Suprapubic skin (tissue), 4 donors: ENCODE results near the gene KCNJ9. TPM values are rescaled to one million over a fixed set of nuclear protein-coding genes. Genes with fewer than 3 reads are reported as not detected.

Experiments used
- DNase-seq, 2 donors: peaks; one replicate each; pipeline ENCODE4 v3.0.0-alpha.2; 2019; ENCODE audit warnings: low spot score in 2 of 2
- H3K27ac ChIP-seq: fragments of 200-600 bp; sonication (generic); one replicate; pipeline ENCODE4 v1.5.1; 2019
- H3K27me3 ChIP-seq: fragments of 200-600 bp; sonication (generic); one replicate; pipeline ENCODE4 v1.5.1; 2019
- H3K36me3 ChIP-seq: fragments of 200-600 bp; sonication (generic); one replicate; pipeline ENCODE4 v1.5.1; 2019
- H3K4me1 ChIP-seq: fragments of 200-600 bp; sonication (generic); one replicate; pipeline ENCODE4 v1.5.1; 2019
- H3K4me3 ChIP-seq: fragments of 200-600 bp; sonication (generic); one replicate; pipeline ENCODE4 v1.5.1; 2019; ENCODE audit warnings: mild to moderate bottlenecking
- H3K9me3 ChIP-seq: fragments of 200-600 bp; sonication (generic); one replicate; pipeline ENCODE4 v1.5.1; 2019
- CTCF ChIP-seq, 2 donors: fragments of 200-600 bp in 1 of 2; fragments of 450-650 bp in 1 of 2; sonication (generic) in 1 of 2; IDR thresholded peaks; one replicate each; pipeline ENCODE4 v1.5.1; 2016 to 2019; ENCODE audit warnings: antibody characterized with exemption in 2 of 2, mild to moderate bottlenecking in 1 of 2, moderate library complexity in 1 of 2
- EP300 ChIP-seq: sonication (generic); formaldehyde crosslinking; IDR thresholded peaks from one replicate; pipeline ENCODE4 v1.6.1; 2017; ENCODE audit warnings: antibody characterized with exemption
- POLR2A ChIP-seq, 2 donors: fragments of 450-650 bp; IDR thresholded peaks; one replicate each; pipeline ENCODE4 v1.6.1; 2017; ENCODE audit warnings: antibody characterized with exemption in 2 of 2, mild to moderate bottlenecking in 2 of 2, moderate library complexity in 2 of 2
- POLR2AphosphoS5 ChIP-seq, 3 donors: sonication (generic); formaldehyde crosslinking; IDR thresholded peaks; one replicate each; pipeline ENCODE4 v1.6.1; 2017; ENCODE audit warnings: antibody characterized with exemption in 3 of 3
- WGBS: methylation state at CpG from one replicate; pipeline ENCODE4 v1.1.5; 2018; 5-methylcytosine and 5-hydroxymethylcytosine counted together
- total RNA-seq, 4 donors: library from RNA; depleted of rRNA; stranded (reverse); fragments of >200 nt; gene quantifications; one replicate each; pipeline ENCODE4 v1.1.0, GENCODE V29; 2016

The KCNJ9 gene
- total RNA-seq, 4 donors from 2014 or later, result 0.13 TPM; not detected in 3

GRCh38 chr1:160134791-160135572, 53.6 kb downstream of the KCNJ9 start:
- Histone ChIP-seq H3K27ac (no peak overlapping the region), H3K36me3 (no peaks in the 10 kb centered on the region), H3K9me3 (no peaks in the 10 kb centered on the region), H3K27me3 (no peaks in the 10 kb centered on the region), H3K4me1 (peaks cover 4% of the 10 kb centered on the region), H3K4me3 (no peak overlapping the region)
- peak in 1 of 2 donors; percentile 43 for DNase-seq
- no peak for TF ChIP-seq CTCF (IDR thresholded peaks at IDR 0.05)
- no peak for TF ChIP-seq EP300
- TF ChIP-seq POLR2AphosphoS5 (IDR thresholded peaks at IDR 0.05), result no peak
- no peak for TF ChIP-seq POLR2A (IDR thresholded peaks at IDR 0.05)
- WGBS, result 86% methylated on average over 20 of the region's 20 CpGs

- no peak overlapping the region for H3K4me3 ChIP-seq
- H3K9me3 ChIP-seq, result no peaks in the 10 kb centered on the region
- DNase-seq, result peak in 1 of 2 donors; percentile 47
- TF ChIP-seq CTCF (IDR thresholded peaks at IDR 0.05) (no peak), POLR2A (IDR thresholded peaks at IDR 0.05) (no peak), EP300 (no peak), POLR2AphosphoS5 (IDR thresholded peaks at IDR 0.05) (no peak)
- peaks cover 2% of the 10 kb centered on the region for H3K4me1 ChIP-seq
- H3K27me3 ChIP-seq, result no peaks in the 10 kb centered on the region
- 88% methylated on average over 17 of the region's 22 CpGs for WGBS
- H3K27ac ChIP-seq, result no peak overlapping the region
- H3K36me3 ChIP-seq, result no peaks in the 10 kb centered on the region
Measured at GRCh38 chr1:160136121-160136925, 55.0 kb downstream of the KCNJ9 start.

- Histone ChIP-seq H3K9me3 (no peaks in the 10 kb centered on the region), H3K27ac (no peak overlapping the region), H3K36me3 (no peaks in the 10 kb centered on the region), H3K27me3 (no peaks in the 10 kb centered on the region), H3K4me1 (no peaks in the 10 kb centered on the region), H3K4me3 (no peak overlapping the region)
- 99% methylated on average over 5 of the region's 5 CpGs for WGBS
- DNase-seq, result no peak
- TF ChIP-seq POLR2AphosphoS5 (IDR thresholded peaks at IDR 0.05) (no peak), POLR2A (IDR thresholded peaks at IDR 0.05) (no peak), EP300 (no peak), CTCF (IDR thresholded peaks at IDR 0.05) (no peak)
Measured at GRCh38 chr1:160136926-160137200, 55.5 kb downstream of the KCNJ9 start.

GRCh38 chr1:160137216-160137862, 56.0 kb downstream of the KCNJ9 start:
- H3K36me3 ChIP-seq, result no peaks in the 10 kb centered on the region
- H3K4me1 ChIP-seq, result no peaks in the 10 kb centered on the region
- no peak for TF ChIP-seq POLR2A (IDR thresholded peaks at IDR 0.05)
- TF ChIP-seq CTCF (IDR thresholded peaks at IDR 0.05), result no peak
- no peak for TF ChIP-seq EP300
- TF ChIP-seq POLR2AphosphoS5 (IDR thresholded peaks at IDR 0.05), result no peak
- no peak overlapping the region for H3K4me3 ChIP-seq
- DNase-seq, result peak in 1 of 2 donors; percentile 20
- no peak overlapping the region for H3K27ac ChIP-seq
- 89% methylated on average over 8 of the region's 8 CpGs for WGBS
- no peaks in the 10 kb centered on the region for H3K9me3 ChIP-seq
- no peaks in the 10 kb centered on the region for H3K27me3 ChIP-seq

GRCh38 chr1:160139840-160140239, 58.5 kb downstream of the KCNJ9 start:
- Histone ChIP-seq H3K27me3 (no peaks in the 10 kb centered on the region), H3K27ac (no peak overlapping the region), H3K36me3 (no peaks in the 10 kb centered on the region), H3K4me3 (no peak overlapping the region), H3K4me1 (no peaks in the 10 kb centered on the region), H3K9me3 (no peaks in the 10 kb centered on the region)
- TF ChIP-seq POLR2A (IDR thresholded peaks at IDR 0.05) (no peak), POLR2AphosphoS5 (IDR thresholded peaks at IDR 0.05) (no peak)
- WGBS, result 95% methylated on average over 8 of the region's 8 CpGs
- peak in 1 of 2 donors; percentile 32 for DNase-seq

Other genes starting within 250 kb of the KCNJ9 start
- gene VSIG8, start 218.9 kb upstream of the KCNJ9 start, total RNA-seq, result 10 to 100 TPM; 18.1 to 62.2 (median 25.7) TPM
- 1 to 10 TPM in 3 of 4 donors, under 1 TPM in 1; 0.78 to 2.1 (median 1.6) TPM for gene CFAP45, start 181.4 kb upstream of the KCNJ9 start, total RNA-seq
- gene TAGLN2, start 156.0 kb upstream of the KCNJ9 start, total RNA-seq, result 100 to 1,000 TPM; 281 to 427 (median 338) TPM
- gene IGSF9, start 135.9 kb upstream of the KCNJ9 start, total RNA-seq, result 10 to 100 TPM; 26.1 to 44.1 (median 28.4) TPM
- not detected for gene SLAMF9, start 127.3 kb upstream of the KCNJ9 start, total RNA-seq
- gene PIGM, start 49.5 kb upstream of the KCNJ9 start, total RNA-seq, result 1 to 10 TPM; 3.3 to 6.5 (median 4.8) TPM
- gene KCNJ10, start 11.4 kb upstream of the KCNJ9 start, total RNA-seq, result not detected
- 10 to 100 TPM; 44.1 to 90.5 (median 50.8) TPM for gene IGSF8, start 17.1 kb downstream of the KCNJ9 start, total RNA-seq
- 1 to 10 TPM; 4.2 to 6.9 (median 4.8) TPM for gene ATP1A2, start 34.2 kb downstream of the KCNJ9 start, total RNA-seq
- not detected for gene ATP1A4, start 70.1 kb downstream of the KCNJ9 start, total RNA-seq
- not detected for gene CASQ1, start 109.0 kb downstream of the KCNJ9 start, total RNA-seq
- 10 to 100 TPM; 51.0 to 82.6 (median 61.5) TPM for gene PEA15, start 123.8 kb downstream of the KCNJ9 start, total RNA-seq
- 100 to 1,000 TPM in 3 of 4 donors, 10 to 100 TPM in 1; 98.3 to 402 (median 125) TPM for gene DCAF8, start 181.0 kb downstream of the KCNJ9 start, total RNA-seq
- 10 to 100 TPM; 36.3 to 47.3 (median 45.0) TPM for gene PEX19, start 203.6 kb downstream of the KCNJ9 start, total RNA-seq